GM19455 (cell line): ENCODE measurements around the gene DLG1.

Experiments
- ATAC-seq: cut with Tn5 transposase; IDR thresholded peaks from one replicate; pipeline ENCODE4 v1.9.1; 2021; ENCODE audit not compliant: unreplicated experiment

Gene DLG1

GRCh38 chr3:197253238-197253947, 45.0 kb downstream of the DLG1 start:
- ATAC-seq: no peak

- ATAC-seq: no peak
These were observed 48.9 kb downstream of the DLG1 start for GRCh38 chr3:197249542-197249941.

- no peak for ATAC-seq
These were observed 50.1 kb downstream of the DLG1 start for GRCh38 chr3:197248341-197248740.

- ATAC-seq: no peak
These were observed 53.7 kb downstream of the DLG1 start for GRCh38 chr3:197244751-197245150.

GRCh38 chr3:197242784-197243432, 55.5 kb downstream of the DLG1 start:
- no peak for ATAC-seq

- no peak for ATAC-seq
These were observed 57.2 kb downstream of the DLG1 start for GRCh38 chr3:197241173-197241572.

- ATAC-seq: no peak
These were observed 58.6 kb downstream of the DLG1 start for GRCh38 chr3:197239857-197240256.

GRCh38 chr3:197238842-197239241, 59.6 kb downstream of the DLG1 start:
- ATAC-seq: no peak

- no peak for ATAC-seq
These were observed 60.5 kb downstream of the DLG1 start for GRCh38 chr3:197237897-197238296.

GRCh38 chr3:197236362-197236761, 62.0 kb downstream of the DLG1 start:
- ATAC-seq: no peak

- no peak for ATAC-seq
These were observed 63.2 kb downstream of the DLG1 start for GRCh38 chr3:197234947-197235914.

- ATAC-seq: no peak
These were observed 67.1 kb downstream of the DLG1 start for GRCh38 chr3:197231321-197231720.

GRCh38 chr3:197229836-197230235, 68.6 kb downstream of the DLG1 start:
- no peak for ATAC-seq

GRCh38 chr3:197229178-197229577, 69.2 kb downstream of the DLG1 start:
- ATAC-seq: no peak

- ATAC-seq: no peak
These were observed 70.4 kb downstream of the DLG1 start for GRCh38 chr3:197227780-197228574.

- ATAC-seq: no peak
These were observed 72.2 kb downstream of the DLG1 start for GRCh38 chr3:197226179-197226578.

GRCh38 chr3:197225579-197225978, 72.8 kb downstream of the DLG1 start:
- no peak for ATAC-seq

GRCh38 chr3:197224034-197224444, 74.4 kb downstream of the DLG1 start:
- ATAC-seq: no peak

GRCh38 chr3:197222937-197223370, 75.5 kb downstream of the DLG1 start:
- no peak for ATAC-seq

- no peak for ATAC-seq
These were observed 78.8 kb downstream of the DLG1 start for GRCh38 chr3:197219619-197220018.

- no peak for ATAC-seq
These were observed 80.2 kb downstream of the DLG1 start for GRCh38 chr3:197218210-197218609.
